GM23338 (cell line): ENCODE results near the gene UCN.

Experiments used
- CREB1 ChIP-seq: fragments of 250-450 bp; sonication (Bioruptor Pico); IDR thresholded peaks from 2 replicates; pipeline ENCODE4 v1.5.0; 2020; ENCODE audit warnings: low read depth, mild to moderate bottlenecking, moderate library complexity
- EZH2 ChIP-seq: fragments of 200-600 bp; sonication (generic); IDR thresholded peaks from one replicate; pipeline ENCODE4 v1.8.0; 2017; ENCODE audit warnings: antibody characterized with exemption, mild to moderate bottlenecking, low read depth; ENCODE audit not compliant: unreplicated experiment
- EZH2phosphoT487 ChIP-seq: fragments of 200-600 bp; sonication (generic); IDR thresholded peaks from one replicate; pipeline ENCODE4 v1.8.1; 2018; ENCODE audit warnings: antibody characterized with exemption; ENCODE audit not compliant: unreplicated experiment
- JUNB ChIP-seq: IDR thresholded peaks from one replicate; pipeline ENCODE4 v1.6.1; 2016; ENCODE audit warnings: antibody characterized with exemption; ENCODE audit not compliant: unreplicated experiment
- POLR2AphosphoS5 ChIP-seq: IDR thresholded peaks from 2 replicates; pipeline ENCODE4 v1.6.1; 2016; ENCODE audit warnings: antibody characterized with exemption, low read depth
- STAT1 ChIP-seq: IDR thresholded peaks from one replicate; pipeline ENCODE4 v1.6.1; 2016; ENCODE audit warnings: antibody characterized with exemption; ENCODE audit not compliant: unreplicated experiment
- ZNF114 ChIP-seq: fragments of 250-450 bp; sonication (Bioruptor Pico); IDR thresholded peaks from 2 replicates; pipeline ENCODE4 v1.5.0; 2020; ENCODE audit warnings: mild to moderate bottlenecking, moderate library complexity
- TF ChIP-seq, protein P1 (sequence below), 2 experiments: fragments of 200-600 bp in 1 of 2; sonication (generic) in 1 of 2; conservative IDR thresholded peaks; 2 replicates each; pipeline versions ENCODE4 v1.5.1 to v1.6.1; 2016 to 2017; ENCODE audit warnings: antibody characterized with exemption in 2 of 2, low read depth in 2 of 2, mild to moderate bottlenecking in 2 of 2, moderate library complexity in 1 of 2
- TF ChIP-seq, protein P2 (sequence below): IDR thresholded peaks from one replicate; pipeline ENCODE4 v1.6.1; 2018; ENCODE audit warnings: antibody characterized with exemption; ENCODE audit not compliant: unreplicated experiment
- TF ChIP-seq, protein P3 (sequence below): IDR thresholded peaks from 2 replicates; pipeline ENCODE4 v1.6.1; 2016; ENCODE audit warnings: antibody characterized with exemption

DNA sequence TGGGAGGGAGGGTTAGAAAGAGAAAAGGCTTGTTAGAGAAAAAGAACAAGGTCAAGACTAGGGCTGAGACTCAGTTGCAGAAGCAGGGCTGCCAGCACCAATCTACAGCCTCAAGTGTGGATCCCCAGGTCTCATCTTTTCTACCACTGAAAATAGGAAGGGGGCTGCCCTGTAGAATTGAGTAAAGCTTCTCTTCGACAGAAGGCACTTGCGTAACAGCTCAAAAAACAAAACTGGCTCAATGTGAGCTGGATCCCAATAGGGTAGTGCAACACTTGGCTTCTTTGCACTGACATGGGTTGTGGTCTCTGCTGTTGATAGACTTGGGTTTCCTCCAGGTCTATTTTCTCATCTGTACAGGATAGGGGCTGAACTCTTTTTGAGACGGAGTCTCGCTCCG lies 16.5 kb upstream of the UCN start:
- TF ChIP-seq, protein P1, sequence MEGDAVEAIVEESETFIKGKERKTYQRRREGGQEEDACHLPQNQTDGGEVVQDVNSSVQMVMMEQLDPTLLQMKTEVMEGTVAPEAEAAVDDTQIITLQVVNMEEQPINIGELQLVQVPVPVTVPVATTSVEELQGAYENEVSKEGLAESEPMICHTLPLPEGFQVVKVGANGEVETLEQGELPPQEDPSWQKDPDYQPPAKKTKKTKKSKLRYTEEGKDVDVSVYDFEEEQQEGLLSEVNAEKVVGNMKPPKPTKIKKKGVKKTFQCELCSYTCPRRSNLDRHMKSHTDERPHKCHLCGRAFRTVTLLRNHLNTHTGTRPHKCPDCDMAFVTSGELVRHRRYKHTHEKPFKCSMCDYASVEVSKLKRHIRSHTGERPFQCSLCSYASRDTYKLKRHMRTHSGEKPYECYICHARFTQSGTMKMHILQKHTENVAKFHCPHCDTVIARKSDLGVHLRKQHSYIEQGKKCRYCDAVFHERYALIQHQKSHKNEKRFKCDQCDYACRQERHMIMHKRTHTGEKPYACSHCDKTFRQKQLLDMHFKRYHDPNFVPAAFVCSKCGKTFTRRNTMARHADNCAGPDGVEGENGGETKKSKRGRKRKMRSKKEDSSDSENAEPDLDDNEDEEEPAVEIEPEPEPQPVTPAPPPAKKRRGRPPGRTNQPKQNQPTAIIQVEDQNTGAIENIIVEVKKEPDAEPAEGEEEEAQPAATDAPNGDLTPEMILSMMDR (conservative IDR thresholded peaks at IDR 0.05; ENCODE audit: low read depth in 2 of 2) = no peak
- no peak for TF ChIP-seq EZH2
- peak; percentile 11; the same call in 1 of the 2 replicates for TF ChIP-seq POLR2AphosphoS5
- TF ChIP-seq, protein P2, sequence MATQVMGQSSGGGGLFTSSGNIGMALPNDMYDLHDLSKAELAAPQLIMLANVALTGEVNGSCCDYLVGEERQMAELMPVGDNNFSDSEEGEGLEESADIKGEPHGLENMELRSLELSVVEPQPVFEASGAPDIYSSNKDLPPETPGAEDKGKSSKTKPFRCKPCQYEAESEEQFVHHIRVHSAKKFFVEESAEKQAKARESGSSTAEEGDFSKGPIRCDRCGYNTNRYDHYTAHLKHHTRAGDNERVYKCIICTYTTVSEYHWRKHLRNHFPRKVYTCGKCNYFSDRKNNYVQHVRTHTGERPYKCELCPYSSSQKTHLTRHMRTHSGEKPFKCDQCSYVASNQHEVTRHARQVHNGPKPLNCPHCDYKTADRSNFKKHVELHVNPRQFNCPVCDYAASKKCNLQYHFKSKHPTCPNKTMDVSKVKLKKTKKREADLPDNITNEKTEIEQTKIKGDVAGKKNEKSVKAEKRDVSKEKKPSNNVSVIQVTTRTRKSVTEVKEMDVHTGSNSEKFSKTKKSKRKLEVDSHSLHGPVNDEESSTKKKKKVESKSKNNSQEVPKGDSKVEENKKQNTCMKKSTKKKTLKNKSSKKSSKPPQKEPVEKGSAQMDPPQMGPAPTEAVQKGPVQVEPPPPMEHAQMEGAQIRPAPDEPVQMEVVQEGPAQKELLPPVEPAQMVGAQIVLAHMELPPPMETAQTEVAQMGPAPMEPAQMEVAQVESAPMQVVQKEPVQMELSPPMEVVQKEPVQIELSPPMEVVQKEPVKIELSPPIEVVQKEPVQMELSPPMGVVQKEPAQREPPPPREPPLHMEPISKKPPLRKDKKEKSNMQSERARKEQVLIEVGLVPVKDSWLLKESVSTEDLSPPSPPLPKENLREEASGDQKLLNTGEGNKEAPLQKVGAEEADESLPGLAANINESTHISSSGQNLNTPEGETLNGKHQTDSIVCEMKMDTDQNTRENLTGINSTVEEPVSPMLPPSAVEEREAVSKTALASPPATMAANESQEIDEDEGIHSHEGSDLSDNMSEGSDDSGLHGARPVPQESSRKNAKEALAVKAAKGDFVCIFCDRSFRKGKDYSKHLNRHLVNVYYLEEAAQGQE = no peak
- no peak for TF ChIP-seq JUNB
- no peak for TF ChIP-seq EZH2phosphoT487
- TF ChIP-seq STAT1 = no peak
- TF ChIP-seq ZNF114 (CRISPR knock-in tag) = no peak
- TF ChIP-seq CREB1 (CRISPR knock-in tag) = no peak
- TF ChIP-seq, protein P3, sequence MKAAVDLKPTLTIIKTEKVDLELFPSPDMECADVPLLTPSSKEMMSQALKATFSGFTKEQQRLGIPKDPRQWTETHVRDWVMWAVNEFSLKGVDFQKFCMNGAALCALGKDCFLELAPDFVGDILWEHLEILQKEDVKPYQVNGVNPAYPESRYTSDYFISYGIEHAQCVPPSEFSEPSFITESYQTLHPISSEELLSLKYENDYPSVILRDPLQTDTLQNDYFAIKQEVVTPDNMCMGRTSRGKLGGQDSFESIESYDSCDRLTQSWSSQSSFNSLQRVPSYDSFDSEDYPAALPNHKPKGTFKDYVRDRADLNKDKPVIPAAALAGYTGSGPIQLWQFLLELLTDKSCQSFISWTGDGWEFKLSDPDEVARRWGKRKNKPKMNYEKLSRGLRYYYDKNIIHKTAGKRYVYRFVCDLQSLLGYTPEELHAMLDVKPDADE = no peak
